ENCODE data around the gene TPM4.
"Not testable (repeated sequence)": the region's sequence is repeated elsewhere in the genome, so short reads cannot be mapped to it uniquely, and the experiment has no call there.

Gene TPM4

DNA sequence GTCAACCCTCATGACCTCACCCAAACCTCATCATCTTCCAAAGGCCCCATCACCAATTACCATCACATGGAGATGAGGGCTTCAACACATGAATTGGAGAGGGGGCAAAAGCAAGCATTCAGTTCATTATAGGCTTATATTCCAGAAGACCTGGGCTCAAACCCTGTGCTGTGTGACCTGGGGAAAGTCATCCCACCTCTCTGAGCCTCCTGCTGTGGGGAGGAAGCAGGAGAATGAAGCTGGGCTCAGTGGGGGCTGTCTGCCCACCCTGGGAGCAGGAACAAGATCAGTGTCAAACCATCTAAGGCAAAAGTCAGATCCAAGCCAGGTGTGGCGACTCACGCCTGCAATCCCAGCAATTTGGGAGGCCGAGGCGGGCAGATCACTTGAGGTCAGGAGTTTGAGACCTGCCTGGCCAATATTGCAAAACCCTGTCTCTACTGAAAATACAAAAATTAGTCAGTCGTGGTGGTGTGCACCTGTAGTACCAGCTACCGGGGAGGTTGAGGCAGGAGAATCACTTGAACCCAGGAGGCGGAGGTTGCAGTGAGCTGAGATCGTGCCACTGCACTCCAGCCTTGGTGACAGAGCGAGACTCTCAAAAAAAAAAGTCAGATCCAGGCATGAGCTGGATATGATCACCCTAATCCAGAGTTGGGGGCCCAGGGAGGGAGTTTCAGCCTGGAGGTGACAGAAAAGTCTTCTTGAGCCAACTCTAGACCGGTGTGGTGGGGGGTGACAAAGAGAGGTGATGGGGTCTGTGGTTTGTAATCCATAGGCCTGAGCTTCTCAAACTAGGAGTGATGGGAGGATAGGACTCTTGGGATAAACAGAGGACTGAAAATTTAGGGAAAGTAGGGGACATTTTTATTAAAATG, 1.6 kb upstream of the TPM4 start:
- DNase-seq, result no peak

DNA sequence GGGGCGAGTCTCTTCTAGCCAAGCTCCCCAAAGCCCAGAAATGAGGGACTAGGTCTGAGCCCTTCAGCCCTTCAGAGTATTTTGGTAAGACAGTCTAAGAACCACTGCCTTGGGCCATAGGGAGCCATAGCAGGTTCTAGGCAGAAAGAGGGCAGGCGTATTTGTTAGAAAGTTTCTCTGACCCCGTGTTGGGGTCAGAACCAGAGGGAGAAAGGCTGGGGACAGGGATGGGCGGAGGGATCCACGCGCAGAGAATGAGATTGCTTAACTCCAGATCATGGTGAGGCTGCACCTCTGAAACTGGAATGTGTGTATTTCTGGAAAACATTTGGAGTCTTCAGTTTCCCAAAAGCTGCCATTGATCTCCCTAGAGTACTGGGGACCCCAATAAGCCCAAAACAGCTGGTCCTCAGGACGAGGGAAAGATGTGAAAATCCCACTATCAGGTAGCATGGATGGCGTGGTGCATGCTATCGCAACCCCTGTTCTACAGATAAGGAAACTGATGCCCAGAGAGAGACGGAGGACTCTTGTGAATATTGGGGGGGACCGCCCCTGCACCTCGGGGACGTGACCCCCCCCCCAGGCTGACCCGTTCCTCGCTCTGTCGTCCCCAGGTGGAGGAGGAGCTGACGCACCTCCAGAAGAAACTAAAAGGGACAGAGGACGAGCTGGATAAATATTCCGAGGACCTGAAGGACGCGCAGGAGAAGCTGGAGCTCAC, 703 bp upstream of the TPM4 start:
- DNase-seq, result no peak

DNA sequence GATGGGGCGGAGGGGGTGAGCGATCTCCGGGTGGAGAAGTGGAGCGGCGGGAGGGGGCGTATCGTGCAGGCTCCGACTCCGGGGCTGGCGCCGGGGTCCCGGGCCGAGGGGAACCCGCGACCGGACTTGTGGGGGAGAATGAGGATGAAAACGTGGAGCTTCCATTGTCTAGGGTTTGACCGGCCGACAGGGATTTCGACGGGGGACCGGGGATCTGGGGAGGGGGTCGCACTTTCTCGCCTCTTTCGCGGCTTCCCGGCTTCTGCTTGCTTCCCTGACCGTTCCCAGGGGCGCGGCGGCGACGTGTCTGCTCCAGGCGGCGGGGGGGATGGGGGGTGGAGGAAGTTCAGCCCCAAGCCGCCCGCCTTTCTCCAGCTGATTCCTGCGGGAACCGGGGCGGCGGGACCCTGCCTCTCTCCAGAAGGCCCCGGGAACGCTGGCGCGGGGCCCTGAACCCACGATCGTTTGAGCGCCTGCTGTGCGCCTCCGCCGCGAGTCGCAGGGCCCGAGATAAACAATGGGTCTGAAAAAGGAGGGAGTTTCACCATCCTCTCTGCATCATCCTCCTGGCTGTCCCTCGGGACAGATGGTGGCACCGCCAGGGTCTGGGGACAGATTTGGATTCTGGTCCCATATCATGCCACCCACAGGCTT, 790 bp downstream of the TPM4 start:
- DNase-seq, result no peak

DNA sequence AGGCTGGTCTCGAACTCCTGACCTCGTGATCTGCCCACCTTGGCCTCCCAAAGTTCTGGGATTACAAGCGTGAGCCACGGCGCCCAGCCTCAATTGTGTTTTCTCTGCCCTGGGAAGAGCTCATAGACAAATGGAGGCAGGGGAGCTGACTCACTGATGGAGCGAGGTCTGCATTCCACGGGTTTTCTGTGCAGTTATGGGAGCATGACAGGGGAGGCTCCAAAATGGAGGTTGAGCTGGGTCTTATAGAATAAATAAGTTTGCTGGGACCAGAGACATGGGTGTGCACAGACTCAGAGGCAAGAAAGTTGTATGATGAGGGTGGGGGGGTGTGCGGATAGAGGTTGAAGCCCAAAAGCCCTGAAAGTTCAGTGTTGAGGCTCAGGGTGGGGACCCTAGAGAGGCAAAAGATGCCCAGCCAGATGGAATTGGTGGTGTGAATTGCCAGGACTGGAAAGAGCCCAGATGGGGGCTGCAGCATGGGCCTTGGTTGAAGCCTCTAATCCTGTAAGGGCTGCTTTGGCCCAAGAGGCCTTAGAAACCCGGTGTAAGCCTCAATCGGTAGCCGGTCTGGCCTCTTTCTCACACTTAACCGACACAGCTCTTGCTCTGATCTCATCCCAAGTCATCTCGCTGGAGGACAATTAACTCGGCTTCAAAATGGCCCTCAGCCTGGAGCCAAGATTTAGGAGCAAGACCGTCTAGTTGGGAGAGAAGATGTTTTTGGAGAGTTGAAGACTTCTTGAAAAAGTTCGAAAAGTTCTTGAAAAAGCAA, 1.9 kb downstream of the TPM4 start:
- DNase-seq, result no peak

DNA sequence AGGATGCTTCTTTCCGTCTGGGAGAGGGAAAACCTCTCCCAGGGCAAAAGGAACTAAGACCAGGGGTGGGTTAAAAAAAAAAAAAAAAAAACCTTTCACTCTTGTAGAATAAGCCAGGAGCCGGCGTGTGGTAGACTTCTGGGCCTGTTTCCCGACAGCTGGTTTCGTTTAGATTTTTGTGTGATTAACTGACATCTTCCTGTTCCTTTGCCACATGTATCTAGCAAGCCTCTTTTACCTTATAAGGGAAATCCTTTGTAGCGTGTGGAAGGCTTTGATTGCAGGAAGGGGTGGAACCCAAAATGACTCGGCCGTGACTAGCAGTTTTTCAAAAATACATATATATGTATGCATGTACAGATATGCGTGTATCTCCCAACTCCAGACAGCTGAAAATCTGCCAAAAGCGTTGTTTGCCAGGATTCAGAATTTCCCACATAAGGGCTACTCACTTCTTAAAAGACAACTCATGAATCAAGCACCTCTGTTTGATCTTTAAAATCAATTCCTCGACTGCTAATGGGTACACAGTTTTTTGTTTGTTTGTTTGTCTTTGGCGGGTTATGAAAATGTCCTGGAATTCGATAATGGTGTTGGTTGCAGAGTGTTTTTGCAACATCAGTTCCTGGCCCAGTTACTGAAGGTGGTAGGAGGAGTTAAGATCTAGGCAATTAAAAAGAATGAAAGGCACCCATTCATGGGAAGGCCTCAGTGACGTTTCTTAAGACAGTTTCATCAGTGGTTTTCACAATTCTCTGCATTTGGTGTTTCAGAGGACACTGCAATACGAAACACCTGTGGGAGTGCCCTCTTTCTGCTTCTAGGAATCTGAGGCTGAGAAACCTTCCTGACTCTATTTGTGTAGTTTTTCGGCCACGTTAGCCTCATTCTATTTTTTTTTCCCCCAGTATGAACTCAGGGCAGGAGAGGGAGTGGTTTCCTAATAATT, 2.7 kb downstream of the TPM4 start:
- peak; percentile 89 for DNase-seq

DNA sequence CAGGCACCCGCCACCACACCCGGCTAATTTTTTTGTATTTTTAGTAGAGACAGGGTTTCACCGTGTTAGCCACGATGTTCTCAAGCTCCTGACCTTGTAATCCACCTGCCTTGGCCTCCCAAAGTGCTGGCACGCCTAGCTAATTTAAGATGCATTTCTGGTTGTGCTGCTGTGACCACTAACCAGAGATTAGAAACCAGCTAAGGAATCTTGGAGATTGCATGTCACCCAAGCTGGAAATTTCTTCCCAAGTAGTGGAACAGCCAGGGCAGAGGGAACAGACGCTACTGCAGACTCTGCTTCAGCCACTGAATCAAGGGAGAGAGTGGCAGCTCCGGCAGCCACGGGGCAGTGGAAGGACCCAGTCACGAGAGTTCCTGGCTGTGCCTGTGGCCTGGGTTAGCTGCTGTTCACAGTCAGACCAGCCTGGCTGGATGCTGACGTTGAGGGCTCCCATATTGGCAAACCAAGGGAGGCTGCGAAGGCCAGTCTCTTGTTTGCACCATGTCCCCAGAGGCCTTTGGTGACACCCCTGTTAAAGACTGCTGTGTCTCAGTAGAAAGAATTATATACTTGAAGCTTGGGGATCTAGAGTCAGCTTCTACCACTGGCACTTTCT, 7.9 kb downstream of the TPM4 start:
- no peak for DNase-seq

DNA sequence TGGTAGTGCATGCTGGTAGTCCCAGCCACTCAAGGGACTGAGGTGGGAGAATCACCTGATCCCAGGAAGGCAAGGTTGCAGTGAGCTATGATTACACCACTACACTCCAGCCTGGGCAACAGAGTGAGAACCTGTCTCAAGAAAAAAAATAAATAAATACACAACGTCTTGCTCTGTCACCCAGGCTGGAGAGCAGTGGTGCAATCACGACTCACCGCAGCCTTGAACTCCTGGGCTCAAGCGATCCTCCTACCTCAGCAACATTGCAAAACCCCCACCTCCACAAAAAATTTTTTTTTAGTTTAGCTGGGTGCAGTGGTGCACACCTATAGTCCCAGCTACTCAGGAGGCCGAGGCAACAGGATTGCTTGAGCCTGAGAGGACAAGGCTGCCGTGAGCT, 8.8 kb downstream of the TPM4 start:
- no peak for DNase-seq

DNA sequence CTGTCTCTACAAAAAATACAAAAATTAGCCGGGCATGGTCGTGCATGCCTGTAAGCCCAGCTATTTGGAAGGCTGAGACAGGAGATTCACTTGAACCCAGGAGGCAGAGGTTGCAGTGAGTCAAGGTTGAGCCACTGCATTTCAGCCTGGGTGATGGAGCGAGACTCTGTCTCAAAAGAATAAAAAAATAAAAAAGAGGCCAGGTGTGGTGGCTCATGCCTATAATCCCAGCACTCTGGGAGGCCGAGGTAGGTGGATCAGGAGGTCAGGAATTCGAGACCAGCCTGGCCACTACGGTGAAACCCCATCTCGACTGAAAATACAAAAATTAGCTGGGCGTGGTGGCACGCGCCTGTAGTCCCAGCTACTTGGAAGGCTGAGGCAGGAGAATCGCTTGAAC, 11.1 kb downstream of the TPM4 start:
- DNase-seq, result not testable (repeated sequence)

DNA sequence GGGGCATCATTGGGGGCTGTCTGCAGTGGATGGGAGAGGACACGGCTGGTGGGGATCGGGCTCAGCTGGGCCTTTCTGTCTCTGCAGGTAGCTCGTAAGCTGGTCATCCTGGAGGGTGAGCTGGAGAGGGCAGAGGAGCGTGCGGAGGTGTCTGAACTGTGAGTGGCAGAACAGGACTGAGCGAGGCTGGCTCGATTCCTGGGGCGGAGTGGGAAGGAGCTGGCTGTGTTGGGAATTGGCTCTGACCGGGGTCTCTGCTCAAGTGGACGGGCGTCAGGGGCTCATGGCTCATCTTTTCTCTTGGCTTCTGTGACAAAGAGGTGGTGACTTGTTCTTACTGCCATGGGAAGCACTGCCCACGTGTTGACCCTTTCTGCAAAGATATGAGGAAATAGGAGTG, 11.6 kb downstream of the TPM4 start:
- DNase-seq, result no peak

DNA sequence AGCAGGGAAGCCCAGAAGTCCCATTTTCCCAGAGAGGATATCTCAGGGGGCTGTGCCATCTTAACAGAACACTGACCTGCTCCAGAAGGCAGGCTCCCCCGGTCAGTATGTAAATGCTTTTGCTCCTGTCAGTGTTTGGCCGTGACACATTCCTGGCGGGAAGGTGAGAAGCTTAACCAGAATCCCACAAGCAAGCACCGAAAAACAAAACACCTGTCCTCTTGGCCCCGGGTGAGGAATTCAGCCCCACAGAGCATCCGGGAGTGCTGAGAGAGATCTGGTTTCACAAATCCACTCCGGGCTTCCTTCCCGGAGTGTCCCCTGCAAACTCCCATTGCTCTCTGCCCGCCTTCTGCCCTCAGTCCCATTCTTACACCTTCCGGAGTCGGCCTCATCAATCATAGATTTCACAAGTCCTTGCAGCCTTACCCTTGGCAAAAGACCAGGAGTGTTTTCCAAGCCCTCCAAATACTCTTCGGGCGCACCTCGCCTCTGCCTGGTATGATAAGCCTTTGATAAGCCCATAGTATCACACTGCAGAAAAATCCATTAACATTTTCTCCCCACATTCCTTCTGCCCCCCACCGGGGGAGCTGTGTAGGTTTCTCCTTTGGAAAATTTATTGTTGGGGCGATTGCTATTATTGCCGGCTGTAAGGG, 12.2 kb downstream of the TPM4 start:
- no peak for DNase-seq

DNA sequence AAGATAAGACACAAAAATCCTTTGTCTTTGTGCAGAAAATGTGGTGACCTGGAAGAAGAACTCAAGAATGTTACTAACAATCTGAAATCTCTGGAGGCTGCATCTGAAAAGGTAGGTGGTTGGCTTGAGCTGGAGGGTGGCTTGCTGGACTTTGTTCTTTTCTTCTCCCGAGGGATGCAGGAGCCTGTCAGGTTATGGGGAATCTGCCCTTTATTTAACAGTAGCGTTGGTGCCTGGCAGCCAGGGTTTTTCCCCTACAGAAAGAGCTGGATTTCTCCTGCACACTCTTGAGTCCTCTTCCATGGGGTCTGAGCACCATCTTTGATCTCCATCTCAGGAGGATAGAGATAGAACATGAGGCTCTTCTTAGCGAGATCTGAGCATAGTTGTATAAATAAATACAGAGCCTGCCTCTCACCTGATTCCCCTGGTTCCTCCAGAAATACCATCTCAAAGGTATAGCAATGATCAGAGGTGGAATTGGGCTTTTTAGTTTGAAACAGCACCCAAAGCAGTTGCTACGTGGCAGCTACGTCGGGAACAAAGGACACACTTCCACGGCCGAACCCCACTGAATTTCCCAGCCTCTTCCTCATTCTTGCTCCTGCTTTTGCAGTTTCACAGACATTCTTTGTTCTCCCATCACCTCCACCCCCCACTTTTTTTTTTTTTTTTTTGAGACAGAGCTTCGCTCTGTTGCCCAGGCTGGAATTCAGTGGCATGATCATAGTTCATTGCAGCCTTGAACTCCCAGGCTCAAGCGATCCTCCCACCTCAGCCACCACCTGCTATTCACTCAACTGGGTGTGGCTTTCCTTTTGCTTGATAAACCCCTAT, 12.9 kb downstream of the TPM4 start:
- no peak for DNase-seq

DNA sequence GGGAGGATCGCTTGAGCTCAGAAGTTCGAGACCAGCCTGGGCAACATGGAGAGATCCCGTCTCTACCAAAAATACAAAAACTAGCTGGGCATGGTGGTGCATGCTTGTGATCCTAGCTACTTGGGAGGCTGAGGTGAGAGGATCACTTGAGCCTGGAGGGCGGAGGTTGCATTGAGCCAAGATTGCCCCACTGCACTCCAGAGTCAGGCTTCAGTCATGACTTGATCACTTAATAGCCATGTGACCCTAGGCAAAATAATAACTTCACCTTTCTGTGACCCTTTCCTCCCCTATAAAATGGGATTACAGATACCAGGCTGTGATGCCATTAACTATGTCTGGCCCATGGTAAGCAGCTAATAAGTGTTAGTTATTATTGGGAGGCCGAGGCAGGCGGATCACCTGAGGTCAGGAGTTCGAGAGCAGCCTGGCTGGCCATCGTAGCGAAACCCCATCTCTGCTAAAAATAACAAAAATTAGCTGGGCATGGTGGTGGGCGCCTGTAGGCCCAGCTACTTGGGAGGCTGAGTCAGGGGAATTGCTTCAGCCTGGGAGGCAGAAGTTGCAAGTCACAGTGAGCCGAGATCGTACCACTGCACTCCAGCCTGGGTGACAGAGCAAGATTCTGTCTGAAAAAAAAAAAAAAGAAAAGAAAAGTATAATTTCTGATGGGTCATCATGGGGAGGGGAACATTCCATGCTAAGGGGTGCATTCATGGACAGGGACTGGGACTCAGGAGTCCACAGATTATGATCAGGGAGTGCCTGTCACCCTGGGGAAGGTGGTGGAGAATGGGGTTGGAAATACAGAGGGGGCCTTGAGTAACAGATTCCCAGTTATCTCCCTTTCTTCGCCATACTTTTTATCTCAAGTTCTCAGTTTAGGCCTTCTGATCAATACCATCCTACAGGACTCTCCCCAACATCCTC, 15.5 kb downstream of the TPM4 start:
- DNase-seq, result no peak

DNA sequence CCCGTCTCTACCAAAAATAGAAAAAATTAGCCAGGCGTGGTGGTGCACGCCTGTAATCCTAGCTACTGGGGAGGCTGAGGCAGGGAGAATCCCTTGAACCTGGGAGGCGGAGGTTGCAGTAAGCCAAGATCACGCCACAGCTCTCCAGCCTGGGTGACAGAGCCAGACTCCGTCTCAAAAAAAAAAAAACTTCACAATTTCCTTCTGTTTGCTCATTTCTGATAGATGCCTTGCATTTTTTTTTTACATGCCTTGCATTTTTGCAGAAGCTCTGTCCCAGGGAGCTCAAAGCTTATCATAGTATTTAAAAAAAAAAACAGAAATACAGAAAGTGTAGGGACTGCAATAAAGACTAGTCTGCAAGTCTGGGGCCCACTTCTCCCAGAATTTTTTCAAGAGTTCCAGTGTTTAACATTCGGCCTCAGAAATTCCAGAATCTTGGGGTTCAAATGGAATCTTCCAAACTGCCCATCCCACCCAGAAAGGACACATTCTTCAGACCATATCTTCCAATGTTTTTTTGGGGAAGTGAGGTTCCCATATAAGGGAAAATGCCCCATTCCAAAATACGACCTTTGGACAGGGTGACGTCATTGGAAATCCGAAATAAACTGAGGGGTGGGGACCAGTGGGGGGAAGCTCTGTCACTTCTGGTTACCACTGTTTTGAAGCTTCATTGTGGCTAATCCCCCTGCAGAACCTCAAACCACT, 18.2 kb downstream of the TPM4 start:
- no peak for DNase-seq

DNA sequence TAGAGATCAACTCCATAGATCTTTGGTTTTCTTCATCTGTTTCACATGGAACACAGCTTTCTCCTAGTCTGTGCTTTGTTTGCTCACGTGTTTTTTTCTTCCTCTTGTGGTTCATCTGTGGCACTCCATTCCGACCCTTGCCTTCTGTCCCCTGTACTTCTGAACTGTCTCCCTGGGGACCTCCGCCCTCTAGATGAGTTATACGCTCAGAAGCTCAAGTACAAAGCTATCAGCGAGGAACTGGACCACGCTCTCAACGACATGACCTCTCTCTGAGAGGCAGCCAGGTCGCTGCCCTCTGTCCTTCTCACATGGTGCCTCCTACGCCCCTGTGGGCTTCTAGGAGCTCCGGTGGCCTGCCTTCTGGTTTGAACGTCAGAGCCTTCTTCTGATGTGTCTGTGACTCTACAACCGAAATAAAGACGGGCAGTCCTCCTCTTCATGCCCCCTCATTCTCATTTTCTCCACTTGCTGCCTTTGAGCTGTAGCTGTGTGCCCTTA, 18.8 kb downstream of the TPM4 start:
- DNase-seq, result no peak

DNA sequence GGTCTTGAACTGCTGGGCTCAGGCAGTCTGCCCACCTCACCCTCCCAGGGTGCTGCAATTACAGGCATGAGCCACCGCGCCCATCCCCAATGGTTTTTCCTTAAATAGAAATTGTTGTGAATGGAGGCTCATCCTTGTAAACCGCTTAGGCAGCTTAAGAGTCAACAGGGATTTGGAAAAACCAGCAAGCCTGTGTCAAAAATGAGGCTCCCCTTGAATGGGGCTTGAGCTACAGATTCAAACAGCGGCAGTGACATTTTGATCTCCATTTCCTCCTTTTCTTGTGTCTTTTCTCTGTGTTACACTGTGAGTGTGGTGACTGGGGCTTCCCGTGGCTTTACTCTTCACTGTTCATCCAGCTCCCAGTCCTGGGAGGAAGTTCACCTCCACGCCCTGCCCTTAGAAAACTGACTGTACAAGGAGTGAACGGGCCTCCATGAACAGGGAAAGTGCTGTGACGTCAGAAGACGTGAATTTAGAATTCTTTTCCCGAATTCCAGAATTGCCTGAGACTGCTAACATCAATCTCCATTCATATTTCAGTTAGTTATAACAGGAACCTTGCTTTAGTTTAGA, 20.1 kb downstream of the TPM4 start:
- DNase-seq, result no peak

DNA sequence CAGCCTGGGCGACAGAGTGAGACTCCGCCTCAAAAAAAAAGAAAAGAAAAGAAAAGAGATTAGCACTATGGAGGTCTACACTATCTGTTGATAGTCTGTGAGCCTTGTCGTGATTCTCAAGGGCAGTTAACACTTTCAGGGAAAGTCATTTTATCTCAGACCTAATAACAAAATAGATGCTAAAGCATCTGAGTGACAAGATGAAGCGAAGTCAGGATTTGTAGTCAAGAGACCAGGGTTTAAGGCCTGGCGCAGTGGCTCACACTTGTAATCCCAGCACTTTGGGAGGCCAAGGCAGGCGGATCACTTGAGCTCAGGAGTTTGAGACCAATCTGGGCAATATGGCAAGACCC, 22.1 kb downstream of the TPM4 start:
- DNase-seq, result no peak

DNA sequence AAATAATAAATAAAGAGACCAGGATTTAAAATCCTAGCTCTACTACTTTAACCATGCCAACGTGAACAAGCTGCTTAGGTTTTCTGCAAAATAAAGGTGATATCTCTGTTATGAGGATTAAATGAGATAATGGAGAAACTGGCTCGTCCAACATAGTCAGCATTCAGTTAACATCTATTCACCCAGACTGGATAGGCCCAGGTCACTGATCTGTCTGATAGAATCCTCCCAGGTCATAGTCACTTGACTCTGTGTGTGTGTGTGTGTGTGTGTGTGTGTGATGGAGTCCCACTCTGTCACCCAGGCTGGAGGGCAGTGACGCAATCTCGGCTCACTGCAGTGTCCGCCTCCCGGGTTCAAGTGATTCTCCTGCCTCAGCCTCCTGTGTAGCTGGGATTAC, 22.5 kb downstream of the TPM4 start:
- no peak for DNase-seq

Data from central memory CD4-positive, alpha-beta T cell (primary cell).